SU-DHL-6 (cell line): ENCODE measurements around the gene GPR33.

Source experiments
- EZH2phosphoT487 ChIP-seq: fragments of 200-600 bp; sonication (generic), shearing (Covaris generic); conservative IDR thresholded peaks from 2 replicates; pipeline ENCODE4 v1.6.1; 2018; ENCODE audit warnings: mild to moderate bottlenecking, antibody characterized with exemption, low read length, moderate library complexity, mixed read lengths
- TF ChIP-seq, protein P1 (sequence below): fragments of 200-600 bp; sonication (generic); IDR thresholded peaks from one replicate; pipeline ENCODE4 v1.5.1; 2017; ENCODE audit warnings: antibody characterized with exemption, mild to moderate bottlenecking, low read length, moderate library complexity; ENCODE audit not compliant: insufficient read depth, poor library complexity, severe bottlenecking

DNA sequence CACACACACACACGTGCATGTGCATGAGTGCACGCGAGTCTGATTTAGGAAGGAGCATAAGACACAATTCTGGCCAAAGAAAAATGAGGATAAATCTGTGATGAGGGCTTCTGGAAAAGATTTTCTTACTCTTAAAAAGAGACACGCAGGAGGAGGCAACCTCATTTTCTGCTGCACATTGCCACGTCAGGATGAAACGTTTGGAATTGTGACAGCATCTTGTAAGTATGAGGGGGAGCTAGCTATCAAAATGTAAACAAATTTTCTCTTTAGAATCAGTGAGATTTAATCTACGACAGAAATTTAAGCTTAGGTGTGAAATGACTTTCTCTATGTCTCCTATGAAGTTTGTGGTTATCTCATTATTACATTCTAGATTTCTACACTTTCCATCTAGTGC, 42.3 kb upstream of the GPR33 start:
- TF ChIP-seq, protein P1, sequence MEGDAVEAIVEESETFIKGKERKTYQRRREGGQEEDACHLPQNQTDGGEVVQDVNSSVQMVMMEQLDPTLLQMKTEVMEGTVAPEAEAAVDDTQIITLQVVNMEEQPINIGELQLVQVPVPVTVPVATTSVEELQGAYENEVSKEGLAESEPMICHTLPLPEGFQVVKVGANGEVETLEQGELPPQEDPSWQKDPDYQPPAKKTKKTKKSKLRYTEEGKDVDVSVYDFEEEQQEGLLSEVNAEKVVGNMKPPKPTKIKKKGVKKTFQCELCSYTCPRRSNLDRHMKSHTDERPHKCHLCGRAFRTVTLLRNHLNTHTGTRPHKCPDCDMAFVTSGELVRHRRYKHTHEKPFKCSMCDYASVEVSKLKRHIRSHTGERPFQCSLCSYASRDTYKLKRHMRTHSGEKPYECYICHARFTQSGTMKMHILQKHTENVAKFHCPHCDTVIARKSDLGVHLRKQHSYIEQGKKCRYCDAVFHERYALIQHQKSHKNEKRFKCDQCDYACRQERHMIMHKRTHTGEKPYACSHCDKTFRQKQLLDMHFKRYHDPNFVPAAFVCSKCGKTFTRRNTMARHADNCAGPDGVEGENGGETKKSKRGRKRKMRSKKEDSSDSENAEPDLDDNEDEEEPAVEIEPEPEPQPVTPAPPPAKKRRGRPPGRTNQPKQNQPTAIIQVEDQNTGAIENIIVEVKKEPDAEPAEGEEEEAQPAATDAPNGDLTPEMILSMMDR = no peak
- TF ChIP-seq EZH2phosphoT487 = no peak
